Epidermal melanocyte (primary cell): ENCODE measurements around the gene SLC15A4.
"Not testable (repeated sequence)": the region's sequence is repeated elsewhere in the genome, so short reads cannot be mapped to it uniquely, and the experiment has no call there.

Experiments used
- DNase-seq: peaks from one replicate; pipeline ENCODE4 v3.0.0; 2011; ENCODE audit warnings: low spot score; ENCODE audit not compliant: insufficient read length

SLC15A4 gene

GRCh38 chr12:128844031-128844635, 20.4 kb upstream of the SLC15A4 start:
- DNase-seq, result no peak

- no peak for DNase-seq
Measured at GRCh38 chr12:128843538-128843937, 19.8 kb upstream of the SLC15A4 start.

DNA sequence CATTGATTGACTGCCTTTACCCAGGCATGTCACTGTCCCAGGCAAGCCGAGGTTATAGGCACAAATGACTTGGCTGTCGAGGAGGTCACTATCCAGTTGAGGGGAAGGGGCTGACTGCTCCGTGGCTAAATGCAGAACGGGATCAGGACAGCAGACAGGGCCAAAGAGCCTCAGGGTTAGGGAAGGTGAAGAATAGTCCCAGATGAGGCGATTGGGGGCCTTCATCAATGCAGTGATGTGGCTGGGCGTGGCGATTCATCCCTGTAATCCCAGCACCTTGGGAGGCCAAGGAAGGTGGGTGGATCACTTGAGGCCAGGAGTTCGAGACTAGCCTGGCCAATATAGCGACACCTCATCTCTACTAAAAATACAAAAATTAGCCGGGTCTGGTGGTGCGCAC, 18.8 kb upstream of the SLC15A4 start:
- DNase-seq, result no peak

DNA sequence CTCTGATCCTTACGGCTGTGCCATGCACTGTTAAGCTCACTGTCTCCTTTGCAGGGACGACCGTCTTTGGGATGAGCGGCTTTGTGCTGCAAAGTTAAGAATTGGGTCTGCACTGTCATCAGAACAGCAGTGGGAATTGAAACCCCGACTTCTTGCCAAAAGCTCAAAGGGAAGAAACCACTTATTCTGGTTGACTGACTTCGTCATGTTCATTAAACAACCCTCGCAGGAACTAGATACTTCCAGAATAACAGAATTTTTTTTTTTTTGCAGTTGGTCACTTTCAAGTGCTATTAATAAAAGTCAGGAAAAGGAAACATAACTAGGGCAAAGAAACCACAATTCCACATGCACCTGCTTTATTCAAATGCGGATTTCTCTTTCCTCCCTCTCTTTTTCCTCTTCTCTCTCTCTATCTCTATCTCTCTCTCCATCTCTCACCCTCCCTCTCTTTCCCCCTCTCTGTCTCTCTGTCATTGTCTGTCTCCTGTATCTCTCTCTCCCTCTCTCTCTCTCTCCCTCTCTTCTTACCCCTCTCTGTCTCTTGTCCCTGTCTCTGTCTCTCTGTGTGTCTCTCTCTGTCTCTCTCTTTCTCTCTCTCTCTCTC, 17.2 kb upstream of the SLC15A4 start:
- DNase-seq, result no peak

GRCh38 chr12:128839885-128840284, 16.1 kb upstream of the SLC15A4 start:
- DNase-seq, result not testable (repeated sequence)

- no peak for DNase-seq
Measured at GRCh38 chr12:128833418-128833817, 9.7 kb upstream of the SLC15A4 start.

DNA sequence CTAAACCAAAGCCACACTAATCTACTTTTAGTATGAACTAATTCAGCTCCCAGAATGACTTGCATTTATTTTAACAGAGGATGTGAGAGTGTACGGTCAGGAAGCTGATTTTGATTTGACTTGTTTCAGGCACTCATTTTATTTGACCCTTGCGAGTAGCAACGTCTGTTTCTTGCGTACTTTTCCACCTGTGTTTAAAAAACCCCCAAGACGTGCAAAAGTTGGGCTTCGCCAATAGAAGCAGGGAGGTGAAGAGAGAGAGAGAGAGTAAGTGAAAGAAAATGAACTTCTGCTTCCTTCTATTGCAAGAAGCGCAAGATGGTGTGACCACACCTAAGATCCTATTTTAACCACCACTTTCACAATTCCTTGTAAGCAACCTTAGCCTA, 6.7 kb upstream of the SLC15A4 start:
- no peak for DNase-seq

GRCh38 chr12:128829861-128830504, 6.2 kb upstream of the SLC15A4 start:
- DNase-seq, result no peak

- DNase-seq, result no peak
Measured at GRCh38 chr12:128827724-128828123, 4.0 kb upstream of the SLC15A4 start.

DNA sequence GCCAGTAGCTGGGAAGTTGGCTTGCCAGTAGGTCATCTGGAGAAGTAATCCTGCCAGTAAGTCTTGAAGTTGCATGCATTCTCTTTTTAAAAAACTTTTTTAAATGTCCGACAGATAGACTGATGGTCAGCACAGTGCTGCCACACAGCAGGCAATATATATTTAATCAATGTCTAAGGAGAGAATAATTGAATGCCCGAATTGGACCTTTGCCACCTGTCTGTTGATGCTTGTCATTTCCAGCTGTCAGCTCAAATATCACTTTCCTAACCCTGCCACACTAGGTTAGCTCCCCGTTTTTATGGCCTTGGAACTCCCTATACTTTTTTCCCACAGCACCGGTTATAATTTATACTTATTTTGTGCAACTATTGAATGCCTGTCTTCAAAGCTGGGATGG, 2.1 kb upstream of the SLC15A4 start:
- DNase-seq, result no peak

DNA sequence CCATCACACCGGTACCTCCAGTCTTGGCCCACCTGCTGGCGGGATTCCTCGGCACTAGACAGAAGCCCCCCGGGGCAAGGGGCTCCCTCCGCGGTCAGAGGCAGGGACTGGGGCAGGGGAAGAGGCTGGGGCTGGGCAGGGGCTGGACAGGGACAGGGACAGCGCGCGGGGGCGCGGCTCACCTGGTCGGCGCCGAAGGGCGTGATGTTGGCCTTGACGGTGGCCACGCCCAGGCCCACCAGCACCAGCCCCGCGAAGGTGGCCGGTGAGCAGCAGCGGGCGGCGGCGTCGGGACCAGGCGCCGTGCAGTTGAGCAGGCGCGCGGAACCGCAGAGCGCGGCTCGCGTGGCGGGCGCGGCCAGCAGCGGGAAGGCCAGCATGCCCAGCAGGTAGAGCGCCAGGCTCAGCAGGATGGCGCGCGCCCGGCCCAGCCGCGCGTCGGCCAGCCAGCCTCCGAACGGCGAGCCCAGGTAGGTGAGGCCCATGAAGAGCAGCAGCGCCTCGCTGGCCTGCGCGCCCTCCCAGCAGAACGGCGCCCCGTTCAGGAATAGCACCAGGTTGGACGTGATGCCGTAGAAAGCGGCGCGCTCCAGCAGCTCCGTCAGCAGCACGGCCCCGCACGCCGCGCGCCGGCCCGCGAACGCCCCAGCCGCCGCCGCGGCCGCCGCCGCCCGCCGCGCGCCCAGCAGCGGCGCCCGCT, 392 bp downstream of the SLC15A4 start:
- DNase-seq, result no peak

GRCh38 chr12:128820723-128821432, 2.9 kb downstream of the SLC15A4 start:
- peak; percentile 59 for DNase-seq

- DNase-seq, result no peak
Measured at GRCh38 chr12:128820253-128820652, 3.5 kb downstream of the SLC15A4 start.

GRCh38 chr12:128819293-128820144, 4.2 kb downstream of the SLC15A4 start:
- no peak for DNase-seq

- DNase-seq, result no peak
Measured at GRCh38 chr12:128818065-128819022, 5.4 kb downstream of the SLC15A4 start.

DNA sequence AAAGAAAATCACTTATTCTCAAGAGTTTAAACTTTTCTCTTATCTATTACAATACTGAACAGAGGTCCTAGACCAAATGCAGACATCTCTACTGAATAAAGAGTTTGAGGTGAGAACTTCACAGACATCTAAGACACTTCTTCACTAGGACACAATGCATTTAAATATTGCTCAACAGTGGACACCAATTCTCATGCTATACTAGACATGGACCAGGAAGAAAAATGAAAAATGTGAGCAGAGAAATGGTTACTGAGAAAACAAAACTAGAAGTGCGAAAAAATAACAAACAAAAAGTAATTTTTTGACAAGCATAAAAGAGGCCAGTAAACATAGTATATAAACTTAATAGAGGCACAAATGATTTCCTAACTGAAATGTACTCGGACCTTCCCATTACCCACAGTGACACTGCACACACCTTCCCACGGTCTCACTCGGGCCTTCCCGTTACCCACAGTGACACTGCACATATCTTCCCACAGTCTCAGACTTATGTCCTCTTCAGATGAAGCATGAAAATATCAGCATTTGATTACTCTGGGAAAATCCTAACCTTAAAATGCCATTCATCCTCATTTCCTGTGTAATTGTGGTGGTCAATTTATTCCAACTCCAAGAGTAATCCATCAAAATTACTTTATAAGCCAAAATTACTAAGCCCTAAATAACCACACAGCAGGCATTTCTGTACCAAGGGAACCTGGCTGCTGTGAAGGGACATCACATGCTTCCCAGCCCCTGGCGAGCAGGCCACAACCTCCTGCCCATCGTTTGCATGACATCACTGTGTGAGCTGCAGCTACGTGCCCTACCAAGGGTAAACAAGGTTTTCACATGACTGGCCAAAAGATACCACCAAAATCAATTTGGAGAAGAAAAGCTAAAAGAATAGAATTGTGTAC, 6.4 kb downstream of the SLC15A4 start:
- DNase-seq, result no peak

DNA sequence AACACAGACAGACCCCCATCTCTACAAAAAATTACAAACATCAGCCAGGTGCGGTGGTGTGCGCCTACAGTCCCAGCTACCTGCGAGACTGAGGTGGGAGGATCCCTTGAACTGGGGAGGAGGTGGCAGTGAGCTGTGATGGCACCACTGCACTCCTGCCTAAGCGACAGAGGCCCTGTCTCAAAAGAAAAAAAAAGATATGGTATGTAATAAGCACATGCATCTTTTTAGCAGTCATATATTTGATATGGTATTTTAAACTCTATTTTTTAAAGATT, 7.2 kb downstream of the SLC15A4 start:
- no peak for DNase-seq

DNA sequence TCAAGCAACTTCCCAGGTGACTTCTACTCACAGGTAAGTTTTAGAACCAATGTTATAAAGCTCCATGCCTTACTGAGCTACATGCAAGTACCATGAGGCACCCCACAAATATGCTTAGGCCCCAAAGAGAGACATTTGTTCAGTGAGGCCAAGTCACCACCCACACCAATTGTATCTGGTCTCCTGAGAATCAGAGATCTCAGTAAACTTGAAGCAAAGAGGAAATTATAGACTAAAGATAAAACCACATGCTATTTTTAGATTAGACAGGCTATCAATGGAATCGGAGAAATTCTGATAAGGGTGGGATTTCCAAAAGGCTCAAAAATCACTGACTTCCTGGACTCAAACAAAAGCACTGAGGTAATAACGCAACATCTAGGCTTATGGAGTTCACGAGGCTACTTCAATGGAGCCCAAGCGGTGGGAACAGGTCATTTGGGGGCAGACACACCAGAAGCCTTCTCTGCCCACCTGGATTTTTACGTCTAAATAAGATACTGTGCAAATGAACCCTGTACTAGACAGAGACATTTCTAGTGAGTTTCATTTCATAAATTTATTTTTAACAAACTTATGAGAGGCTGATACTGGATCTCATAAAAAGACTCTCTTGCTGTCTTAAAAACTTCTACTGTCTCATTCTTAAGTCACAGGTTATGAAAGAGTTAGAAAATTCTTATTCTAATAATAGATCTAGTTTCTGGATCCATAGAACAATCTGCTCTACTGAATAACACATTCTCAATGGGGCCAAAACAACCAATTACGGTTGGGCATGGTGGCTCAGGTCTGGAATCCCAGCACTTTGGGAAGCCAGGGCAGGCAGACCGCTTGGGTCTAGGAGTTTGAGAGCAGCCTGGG, 7.7 kb downstream of the SLC15A4 start:
- DNase-seq, result no peak
